IPS-20b (cell line): ENCODE results near the gene NTMT2.

Experiments
- H3K27ac ChIP-seq: one replicate; pipeline ENCODE4 v1.5.1; 2013; ENCODE audit warnings: low read length
- H3K27me3 ChIP-seq: 2 replicates; pipeline ENCODE4 v1.6.1; 2013; ENCODE audit warnings: mild to moderate bottlenecking, low read length, inconsistent platforms; ENCODE audit not compliant: insufficient read depth
- H3K36me3 ChIP-seq: 2 replicates; pipeline ENCODE4 v1.6.1; 2013; ENCODE audit warnings: low read depth, mild to moderate bottlenecking, inconsistent platforms, low read length, moderate library complexity; ENCODE audit not compliant: insufficient read depth
- H3K4me1 ChIP-seq: 2 replicates; pipeline ENCODE4 v1.6.1; 2013; ENCODE audit warnings: mild to moderate bottlenecking, control low read depth, inconsistent platforms, low read length, moderate library complexity; ENCODE audit not compliant: insufficient read depth
- H3K4me3 ChIP-seq: 2 replicates; pipeline ENCODE4 v1.5.1; 2013; ENCODE audit warnings: mild to moderate bottlenecking, low read length, inconsistent platforms
- H3K9ac ChIP-seq: 2 replicates; pipeline ENCODE4 v1.6.1; 2013; ENCODE audit warnings: low read depth, mild to moderate bottlenecking, inconsistent platforms, low read length, moderate library complexity
- H3K9me3 ChIP-seq: 2 replicates; pipeline ENCODE4 v1.6.1; 2013; ENCODE audit warnings: mild to moderate bottlenecking, low read depth, low read length, inconsistent platforms; ENCODE audit not compliant: insufficient read depth

Gene NTMT2

DNA sequence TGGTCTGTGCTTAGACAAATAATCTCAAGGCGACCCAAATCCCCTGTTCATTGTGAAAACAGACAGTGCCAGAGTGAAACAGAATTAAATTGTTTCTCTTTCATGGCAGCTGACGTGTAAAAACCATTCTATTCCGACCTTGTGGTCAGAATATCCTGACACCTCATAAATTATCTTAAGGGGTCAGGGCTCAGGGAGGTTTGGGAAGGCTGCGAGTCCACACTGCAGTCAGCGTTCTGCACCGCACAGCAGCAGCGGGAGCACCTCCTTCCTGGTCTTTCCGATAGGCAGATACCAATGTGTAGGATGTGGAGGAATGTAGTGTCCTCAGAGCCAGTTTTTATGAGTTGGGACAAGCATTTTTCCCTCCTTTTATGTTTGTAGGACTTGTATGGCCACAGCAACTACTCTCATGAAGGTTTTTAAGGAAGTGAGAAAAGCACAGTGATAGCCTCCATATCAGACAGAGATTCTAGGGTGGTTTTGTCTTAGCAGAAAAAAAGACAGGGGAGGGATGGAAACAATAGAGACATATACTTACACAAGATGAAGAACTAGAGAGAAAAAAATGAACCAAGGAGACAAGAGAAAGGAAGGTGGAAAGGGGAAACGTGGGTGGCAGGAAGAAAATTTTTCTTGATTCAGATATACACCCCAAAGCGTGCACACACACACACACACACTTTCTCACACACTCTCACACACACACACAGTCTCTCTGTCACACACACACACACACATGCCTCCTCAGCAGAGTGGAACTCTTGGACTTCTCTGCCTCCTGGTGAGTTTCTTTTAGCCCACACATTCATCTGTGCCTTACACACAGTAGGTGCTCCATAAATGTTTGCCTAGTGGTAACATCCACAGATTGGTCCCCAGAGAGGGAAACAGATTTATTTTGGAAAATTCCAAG, 68.6 kb downstream of the NTMT2 start:
- Histone ChIP-seq H3K9ac (no peak overlapping the region), H3K27me3 (no peaks in the 10 kb centered on the region), H3K27ac (no peak overlapping the region), H3K4me1 (no peaks in the 10 kb centered on the region), H3K36me3 (no peaks in the 10 kb centered on the region), H3K9me3 (no peaks in the 10 kb centered on the region), H3K4me3 (no peak overlapping the region)

DNA sequence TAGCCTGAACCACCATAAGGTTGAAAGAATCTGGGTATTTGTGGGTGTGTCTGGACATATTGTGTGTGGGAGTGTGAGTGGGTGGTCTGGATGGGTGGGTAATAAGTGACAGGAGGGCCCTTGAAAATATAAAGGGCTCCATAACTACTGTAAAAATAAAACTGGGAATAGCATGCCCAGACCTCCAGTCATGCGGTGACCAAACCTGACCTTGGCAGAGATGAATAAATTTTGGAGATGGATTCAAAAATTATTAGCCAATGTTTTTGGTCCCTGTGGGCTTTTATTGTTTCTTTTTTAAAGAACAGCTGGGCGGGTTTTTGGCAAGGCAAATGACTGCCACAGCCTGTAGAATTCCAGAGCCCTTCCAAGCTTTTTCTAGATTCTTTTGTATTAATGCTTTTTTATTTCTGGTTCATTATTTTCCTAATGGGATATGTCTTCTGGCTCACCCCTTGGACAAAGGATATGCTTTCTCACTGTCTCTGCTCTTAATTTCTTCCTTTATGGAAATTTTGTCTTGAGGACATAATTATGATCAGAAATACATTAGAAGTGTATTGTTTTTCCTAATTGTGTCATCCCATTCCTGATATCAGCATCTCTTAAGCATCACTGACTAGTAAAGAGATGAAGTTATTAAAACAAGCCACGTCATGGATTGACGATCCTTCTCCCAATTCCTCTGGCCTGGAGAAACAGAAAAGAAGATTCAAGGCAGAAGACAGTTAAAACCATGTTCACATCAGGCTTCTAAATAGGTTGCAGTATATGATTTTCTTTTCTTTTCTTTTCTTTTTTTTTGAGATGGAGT, 69.5 kb downstream of the NTMT2 start:
- Histone ChIP-seq H3K36me3 (no peaks in the 10 kb centered on the region), H3K4me1 (no peaks in the 10 kb centered on the region), H3K27ac (no peak overlapping the region), H3K9ac (no peak overlapping the region), H3K9me3 (no peaks in the 10 kb centered on the region), H3K27me3 (no peaks in the 10 kb centered on the region), H3K4me3 (no peak overlapping the region)

DNA sequence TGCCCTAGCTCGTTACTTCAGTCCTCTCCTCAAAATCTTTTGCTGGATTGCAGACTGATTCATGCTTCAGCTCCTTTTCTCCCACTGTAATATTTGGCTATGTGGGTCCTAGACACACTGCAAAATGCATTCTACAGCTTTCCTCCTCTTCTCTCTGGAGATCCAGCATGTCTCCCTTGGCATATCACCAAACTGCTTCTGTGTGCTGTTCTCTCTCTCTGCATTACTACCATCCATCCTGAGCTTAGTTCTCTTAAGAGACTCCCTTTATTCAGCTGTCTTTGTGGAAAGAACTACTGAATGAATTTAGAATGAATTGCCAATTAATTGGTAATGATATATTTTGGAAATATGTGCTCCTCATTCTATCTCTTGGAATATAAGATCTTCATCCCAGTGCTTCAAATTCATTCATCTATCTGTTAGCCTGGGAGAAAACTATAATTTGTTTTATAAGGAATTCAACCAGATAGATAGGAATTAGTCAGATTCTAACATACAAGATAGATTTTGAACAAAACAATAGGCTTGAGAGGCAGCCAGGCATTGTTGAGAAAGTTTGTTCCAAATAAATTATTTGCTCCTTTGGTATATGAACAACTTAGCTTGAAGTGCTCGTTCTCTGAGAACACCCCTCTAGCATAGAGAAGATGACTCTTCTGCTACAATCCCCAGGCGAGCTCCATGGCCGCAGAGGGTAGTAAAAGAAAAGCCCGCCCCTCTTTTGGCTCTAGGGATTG, 71.9 kb downstream of the NTMT2 start:
- H3K27me3 ChIP-seq = no peaks in the 10 kb centered on the region
- H3K4me1 ChIP-seq = no peaks in the 10 kb centered on the region
- H3K9me3 ChIP-seq = no peaks in the 10 kb centered on the region
- H3K36me3 ChIP-seq = no peaks in the 10 kb centered on the region
- no peak overlapping the region for H3K27ac ChIP-seq
- no peak overlapping the region for H3K4me3 ChIP-seq
- H3K9ac ChIP-seq = no peak overlapping the region

GRCh38 chr1:170218257-170218650, 72.5 kb downstream of the NTMT2 start:
- Histone ChIP-seq H3K9me3 (no peaks in the 10 kb centered on the region), H3K9ac (no peak overlapping the region), H3K27ac (no peak overlapping the region), H3K4me1 (no peaks in the 10 kb centered on the region), H3K4me3 (no peak overlapping the region), H3K27me3 (no peaks in the 10 kb centered on the region), H3K36me3 (no peaks in the 10 kb centered on the region)
